Ishikawa (cell line): ENCODE measurements around the gene WBP1L.

Experiments
- CEBPB ChIP-seq: IDR thresholded peaks from 2 replicates; pipeline ENCODE4 v1.6.1; 2012
- CREB1 ChIP-seq: IDR thresholded peaks from 2 replicates; pipeline ENCODE4 v1.6.1; 2012; ENCODE audit warnings: low read depth
- EGR1 ChIP-seq: IDR thresholded peaks from 2 replicates; pipeline ENCODE4 v1.6.1; 2012
- EP300 ChIP-seq: IDR thresholded peaks from 2 replicates; pipeline ENCODE4 v1.6.1; 2012; ENCODE audit warnings: borderline replicate concordance
- FOXM1 ChIP-seq: IDR thresholded peaks from 2 replicates; pipeline ENCODE4 v1.6.1; 2012; ENCODE audit warnings: low read depth, borderline replicate concordance
- MAX ChIP-seq: IDR thresholded peaks from 2 replicates; pipeline ENCODE4 v1.6.1; 2012
- NFIC ChIP-seq: IDR thresholded peaks from 2 replicates; pipeline ENCODE4 v1.6.1; 2012
- RAD21 ChIP-seq: IDR thresholded peaks from 2 replicates; pipeline ENCODE4 v1.6.1; 2012; ENCODE audit warnings: low read depth
- TAF1 ChIP-seq: IDR thresholded peaks from 2 replicates; pipeline ENCODE4 v1.6.1; 2012; ENCODE audit warnings: low read depth, mild to moderate bottlenecking
- TCF12 ChIP-seq: IDR thresholded peaks from 2 replicates; pipeline ENCODE4 v1.6.1; 2012; ENCODE audit warnings: low read depth
- TEAD4 ChIP-seq: IDR thresholded peaks from 2 replicates; pipeline ENCODE4 v1.6.1; 2012
- USF1 ChIP-seq: IDR thresholded peaks from 2 replicates; pipeline ENCODE4 v1.6.1; 2012
- YY1 ChIP-seq: IDR thresholded peaks from 2 replicates; pipeline ENCODE4 v1.6.1; 2012; ENCODE audit warnings: low read depth
- ZBTB7A ChIP-seq: IDR thresholded peaks from 2 replicates; pipeline ENCODE4 v1.6.1; 2012; ENCODE audit warnings: low read depth
- TF ChIP-seq, protein P1 (sequence below): IDR thresholded peaks from 2 replicates; pipeline ENCODE4 v1.6.1; 2012; ENCODE audit warnings: low read depth, mild to moderate bottlenecking

Gene WBP1L

GRCh38 chr10:102767428-102768160, 23.8 kb downstream of the WBP1L start:
- TF ChIP-seq NFIC (no peak), CEBPB (no peak), RAD21 (no peak), EP300 (no peak), TEAD4 (no peak)
- TF ChIP-seq, protein P1, sequence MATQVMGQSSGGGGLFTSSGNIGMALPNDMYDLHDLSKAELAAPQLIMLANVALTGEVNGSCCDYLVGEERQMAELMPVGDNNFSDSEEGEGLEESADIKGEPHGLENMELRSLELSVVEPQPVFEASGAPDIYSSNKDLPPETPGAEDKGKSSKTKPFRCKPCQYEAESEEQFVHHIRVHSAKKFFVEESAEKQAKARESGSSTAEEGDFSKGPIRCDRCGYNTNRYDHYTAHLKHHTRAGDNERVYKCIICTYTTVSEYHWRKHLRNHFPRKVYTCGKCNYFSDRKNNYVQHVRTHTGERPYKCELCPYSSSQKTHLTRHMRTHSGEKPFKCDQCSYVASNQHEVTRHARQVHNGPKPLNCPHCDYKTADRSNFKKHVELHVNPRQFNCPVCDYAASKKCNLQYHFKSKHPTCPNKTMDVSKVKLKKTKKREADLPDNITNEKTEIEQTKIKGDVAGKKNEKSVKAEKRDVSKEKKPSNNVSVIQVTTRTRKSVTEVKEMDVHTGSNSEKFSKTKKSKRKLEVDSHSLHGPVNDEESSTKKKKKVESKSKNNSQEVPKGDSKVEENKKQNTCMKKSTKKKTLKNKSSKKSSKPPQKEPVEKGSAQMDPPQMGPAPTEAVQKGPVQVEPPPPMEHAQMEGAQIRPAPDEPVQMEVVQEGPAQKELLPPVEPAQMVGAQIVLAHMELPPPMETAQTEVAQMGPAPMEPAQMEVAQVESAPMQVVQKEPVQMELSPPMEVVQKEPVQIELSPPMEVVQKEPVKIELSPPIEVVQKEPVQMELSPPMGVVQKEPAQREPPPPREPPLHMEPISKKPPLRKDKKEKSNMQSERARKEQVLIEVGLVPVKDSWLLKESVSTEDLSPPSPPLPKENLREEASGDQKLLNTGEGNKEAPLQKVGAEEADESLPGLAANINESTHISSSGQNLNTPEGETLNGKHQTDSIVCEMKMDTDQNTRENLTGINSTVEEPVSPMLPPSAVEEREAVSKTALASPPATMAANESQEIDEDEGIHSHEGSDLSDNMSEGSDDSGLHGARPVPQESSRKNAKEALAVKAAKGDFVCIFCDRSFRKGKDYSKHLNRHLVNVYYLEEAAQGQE: no peak

DNA sequence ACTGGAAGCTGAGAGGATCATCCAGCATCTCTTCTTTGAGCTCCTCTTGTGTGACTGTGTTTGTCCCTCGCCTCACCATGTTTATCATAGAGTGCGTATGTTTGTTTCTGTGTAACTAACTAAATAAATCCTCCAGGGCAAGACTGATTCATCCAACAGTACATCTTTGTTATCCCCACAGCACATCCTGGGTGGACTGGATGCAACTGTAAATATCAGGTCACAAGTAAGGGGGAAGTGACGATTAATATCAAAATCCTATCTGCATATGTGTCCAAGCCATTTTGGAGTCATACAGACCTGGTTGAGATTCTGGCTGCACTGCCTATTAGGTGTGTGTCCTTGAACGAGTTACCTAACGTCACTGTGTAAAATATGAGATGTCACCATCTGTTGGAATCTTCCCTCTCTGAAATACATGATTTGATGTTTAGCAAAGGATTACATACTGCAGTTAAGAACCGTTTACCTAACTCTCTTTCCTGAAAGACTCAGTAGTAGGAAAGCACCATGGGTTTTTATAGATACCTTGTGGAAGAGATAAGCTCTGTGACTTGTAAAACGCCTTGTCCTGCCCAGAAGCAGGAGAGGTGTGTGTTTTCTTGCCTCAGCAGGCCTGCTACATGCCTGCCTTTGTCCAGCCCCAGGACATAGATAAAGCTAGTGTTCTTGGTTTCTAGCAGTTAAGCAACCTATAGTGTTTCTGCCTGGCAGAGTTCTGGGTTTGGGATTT, 25.8 kb downstream of the WBP1L start:
- TF ChIP-seq EP300 (no peak), TEAD4 (no peak), FOXM1 (no peak), TAF1 (no peak), ZBTB7A (no peak), RAD21 (no peak), CREB1 (no peak), TCF12 (no peak), MAX (no peak), NFIC (no peak), YY1 (no peak), USF1 (no peak)

GRCh38 chr10:102770108-102770482, 26.3 kb downstream of the WBP1L start:
- TF ChIP-seq USF1 (no peak), TAF1 (no peak)

DNA sequence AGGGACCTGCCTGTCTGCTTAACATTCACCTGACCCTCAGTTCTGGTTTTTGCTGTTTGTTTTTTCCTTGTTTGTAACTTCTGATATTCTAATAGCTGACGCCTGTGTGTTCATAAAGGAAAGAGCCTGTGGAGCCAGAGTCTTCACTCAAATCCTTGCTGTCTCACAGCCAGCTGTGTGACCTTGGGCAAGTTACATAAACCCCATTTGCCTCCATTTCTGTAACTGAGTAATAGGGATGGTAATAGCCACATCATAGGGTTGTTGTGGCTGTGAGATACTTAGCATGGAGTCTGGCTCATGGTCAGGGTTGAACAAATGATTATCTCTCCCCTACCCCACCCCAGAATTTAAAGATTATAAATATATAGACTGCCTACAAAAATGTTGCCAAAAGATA, 27.0 kb downstream of the WBP1L start:
- no peak for TF ChIP-seq FOXM1
- TF ChIP-seq USF1: no peak
- TF ChIP-seq, protein P1: no peak
- TF ChIP-seq EP300: no peak
- no peak for TF ChIP-seq TEAD4
- TF ChIP-seq MAX: no peak
- no peak for TF ChIP-seq EGR1

GRCh38 chr10:102773320-102773719, 29.6 kb downstream of the WBP1L start:
- TF ChIP-seq TAF1 (no peak), NFIC (no peak), CREB1 (no peak), MAX (no peak), USF1 (no peak), TEAD4 (no peak), EGR1 (no peak), RAD21 (no peak)
- TF ChIP-seq, protein P1: no peak
